GM18868 (cell line): ENCODE measurements around the gene CREG2.
"Not testable (repeated sequence)": the region's sequence is repeated elsewhere in the genome, so short reads cannot be mapped to it uniquely, and the experiment has no call there.

Source experiments
- ATAC-seq: cut with Tn5 transposase; IDR thresholded peaks from one replicate; pipeline ENCODE4 v1.9.1; 2021; ENCODE audit warnings: mild to moderate bottlenecking, moderate library complexity; ENCODE audit not compliant: unreplicated experiment

The CREG2 gene

GRCh38 chr2:101375653-101376052 is 11.7 kb downstream of the CREG2 start:
- ATAC-seq: no peak

GRCh38 chr2:101374821-101375561 is 12.3 kb downstream of the CREG2 start:
- ATAC-seq: no peak

GRCh38 chr2:101372792-101373191 is 14.5 kb downstream of the CREG2 start:
- no peak for ATAC-seq

GRCh38 chr2:101371636-101372035 is 15.7 kb downstream of the CREG2 start:
- ATAC-seq: no peak

GRCh38 chr2:101369100-101369499 is 18.2 kb downstream of the CREG2 start:
- ATAC-seq: no peak

- ATAC-seq: no peak
These were observed 18.9 kb downstream of the CREG2 start for GRCh38 chr2:101368376-101368775.

GRCh38 chr2:101367508-101367907 is 19.8 kb downstream of the CREG2 start:
- ATAC-seq: no peak

- ATAC-seq: no peak
These were observed 22.4 kb downstream of the CREG2 start for GRCh38 chr2:101364878-101365277.

GRCh38 chr2:101362777-101363176 is 24.5 kb downstream of the CREG2 start:
- no peak for ATAC-seq

- no peak for ATAC-seq
These were observed 25.0 kb downstream of the CREG2 start for GRCh38 chr2:101362316-101362715.

GRCh38 chr2:101361522-101361921 is 25.8 kb downstream of the CREG2 start:
- no peak for ATAC-seq

GRCh38 chr2:101361121-101361520 is 26.2 kb downstream of the CREG2 start:
- no peak for ATAC-seq

- ATAC-seq: no peak
These were observed 27.1 kb downstream of the CREG2 start for GRCh38 chr2:101360232-101360631.

- no peak for ATAC-seq
These were observed 27.8 kb downstream of the CREG2 start for GRCh38 chr2:101359410-101359954.

GRCh38 chr2:101357376-101357775 is 29.9 kb downstream of the CREG2 start:
- no peak for ATAC-seq

- ATAC-seq: no peak
These were observed 30.8 kb downstream of the CREG2 start for GRCh38 chr2:101356521-101356920.

- ATAC-seq: no peak
These were observed 31.2 kb downstream of the CREG2 start for GRCh38 chr2:101356055-101356454.

GRCh38 chr2:101355401-101356054 is 31.8 kb downstream of the CREG2 start:
- ATAC-seq: no peak

GRCh38 chr2:101354420-101355311 is 32.6 kb downstream of the CREG2 start:
- ATAC-seq: no peak

- not testable (repeated sequence) for ATAC-seq
These were observed 34.7 kb downstream of the CREG2 start for GRCh38 chr2:101352631-101353030.

GRCh38 chr2:101351207-101351606 is 36.1 kb downstream of the CREG2 start:
- no peak for ATAC-seq
